HepG2 (cell line): Measurements from ENCODE around the gene B4GALT2. TPM values are rescaled to one million over a fixed set of nuclear protein-coding genes. Genes with fewer than 3 reads are reported as not detected.
A peak's percentile ranks its signal among the peaks of the same experiment; 100 is the strongest.

Source experiments
- ARID4A ChIP-seq: sonication (generic); formaldehyde crosslinking; IDR thresholded peaks from 2 replicates; pipeline ENCODE4 v1.5.0; 2020; ENCODE audit warnings: mild to moderate bottlenecking, missing genetic modification reagents, borderline replicate concordance
- ATF7-NPFF ChIP-seq: sonication (generic); formaldehyde crosslinking; IDR thresholded peaks from 2 replicates; pipeline ENCODE4 v1.8.1; 2023; ENCODE audit warnings: mild to moderate bottlenecking, low read depth, missing genetic modification reagents, moderate library complexity
- BCL3 ChIP-seq: sonication (generic); formaldehyde crosslinking; IDR thresholded peaks from 2 replicates; pipeline ENCODE4 v1.5.1; 2020; ENCODE audit warnings: mild to moderate bottlenecking, missing genetic modification reagents, moderate library complexity
- EEA1 ChIP-seq: sonication (generic); formaldehyde crosslinking; IDR thresholded peaks from 2 replicates; pipeline ENCODE4 v1.5.1; 2020; ENCODE audit warnings: mild to moderate bottlenecking, missing genetic modification reagents, borderline replicate concordance
- ELF1 ChIP-seq: sonication (generic); formaldehyde crosslinking; IDR thresholded peaks from 2 replicates; pipeline ENCODE4 v1.4.0; 2020; ENCODE audit warnings: missing genetic modification reagents
- HOMEZ ChIP-seq: IDR thresholded peaks from 2 replicates; pipeline ENCODE4 v1.6.1; 2016; ENCODE audit warnings: low read depth
- ZBTB40 ChIP-seq, 2 experiments: fragments of 450-650 bp in 1 of 2; sonication (generic) in 1 of 2; formaldehyde crosslinking in 1 of 2; IDR thresholded peaks; 2 replicates each; pipeline versions ENCODE4 v1.6.1 to v1.8.0; 2016 to 2022; ENCODE audit warnings: antibody characterized with exemption in 1 of 2, mild to moderate bottlenecking in 1 of 2, missing genetic modification reagents in 1 of 2
- ZNF343 ChIP-seq: sonication (generic); formaldehyde crosslinking; IDR thresholded peaks from 2 replicates; pipeline ENCODE4 v1.4.0; 2020; ENCODE audit warnings: mild to moderate bottlenecking, missing genetic modification reagents
- ZNF775 ChIP-seq: sonication (generic); formaldehyde crosslinking; IDR thresholded peaks from 2 replicates; pipeline ENCODE4 v1.4.0; 2020; ENCODE audit warnings: missing genetic modification reagents, mild to moderate bottlenecking, moderate library complexity, borderline replicate concordance
- ZNF790 ChIP-seq: sonication (generic); formaldehyde crosslinking; IDR thresholded peaks from 2 replicates; pipeline ENCODE4 v1.8.0; 2022; ENCODE audit warnings: missing genetic modification reagents, mild to moderate bottlenecking, borderline replicate concordance
- ZSCAN25 ChIP-seq: sonication (generic); formaldehyde crosslinking; IDR thresholded peaks from 2 replicates; pipeline ENCODE4 v1.8.0; 2022; ENCODE audit warnings: mild to moderate bottlenecking, missing genetic modification reagents
- polyA plus RNA-seq, 8 experiments: library from polyadenylated mRNA; depleted of rRNA in 3 of 8; stranded (reverse) in 7 of 8; unstranded in 1 of 8; fragments of >200 nt; fragmentation: Illumina TruSeq in 4 of 8; extraction: Trizol in 4 of 8; gene quantifications; 2 replicates each; pipeline versions ENCODE4 v1.2.1 to v1.2.3, GENCODE V29; 2011 to 2016; ENCODE audit warnings: low read depth in 4 of 8, missing spikeins in 1 of 8, mixed read lengths in 1 of 8; ENCODE audit not compliant: insufficient read depth in 1 of 8
- total RNA-seq, 5 experiments: library from RNA; depleted of rRNA; stranded (reverse); fragments of >200 nt; fragmentation: Illumina TruSeq; extraction: Trizol; gene quantifications; 2 replicates each; pipeline ENCODE4 v1.2.3, GENCODE V29; 2016; ENCODE audit warnings: low read depth in 1 of 5

The B4GALT2 gene
- total and polyA plus RNA-seq, 2 of the 13 experiments (the other 11 are each of a cell fraction or from before 2014, with no cell fraction given), result 41.9 to 78.0 TPM

GRCh38 chr1:44029911-44030604 is 51.0 kb downstream of the B4GALT2 start (continued):
- TF ChIP-seq ARID4A (CRISPR knock-in tag) (peak; percentile 83; the same call in 1 of the 2 replicates), ZNF790 (CRISPR knock-in tag) (no peak), EEA1 (CRISPR knock-in tag) (no peak; the same call in 1 of the 2 replicates), ZBTB40 (IDR thresholded peaks at IDR 0.05) (no peak), ZBTB40 (CRISPR knock-in tag; IDR thresholded peaks at IDR 0.05) (no peak), HOMEZ (no peak), ZNF775 (no peak), ELF1 (CRISPR knock-in tag) (peak; percentile 32; the same call in 1 of the 2 replicates), ZNF343 (CRISPR knock-in tag) (0 out of 2 replicates have a peak, but pooled peaks have one; percentile 37), ATF7-NPFF (CRISPR knock-in tag) (no peak; the same call in 1 of the 2 replicates), ZSCAN25 (no peak), BCL3 (CRISPR knock-in tag) (no peak)
